ENCODE data around the gene HAPLN2.

The HAPLN2 gene

DNA sequence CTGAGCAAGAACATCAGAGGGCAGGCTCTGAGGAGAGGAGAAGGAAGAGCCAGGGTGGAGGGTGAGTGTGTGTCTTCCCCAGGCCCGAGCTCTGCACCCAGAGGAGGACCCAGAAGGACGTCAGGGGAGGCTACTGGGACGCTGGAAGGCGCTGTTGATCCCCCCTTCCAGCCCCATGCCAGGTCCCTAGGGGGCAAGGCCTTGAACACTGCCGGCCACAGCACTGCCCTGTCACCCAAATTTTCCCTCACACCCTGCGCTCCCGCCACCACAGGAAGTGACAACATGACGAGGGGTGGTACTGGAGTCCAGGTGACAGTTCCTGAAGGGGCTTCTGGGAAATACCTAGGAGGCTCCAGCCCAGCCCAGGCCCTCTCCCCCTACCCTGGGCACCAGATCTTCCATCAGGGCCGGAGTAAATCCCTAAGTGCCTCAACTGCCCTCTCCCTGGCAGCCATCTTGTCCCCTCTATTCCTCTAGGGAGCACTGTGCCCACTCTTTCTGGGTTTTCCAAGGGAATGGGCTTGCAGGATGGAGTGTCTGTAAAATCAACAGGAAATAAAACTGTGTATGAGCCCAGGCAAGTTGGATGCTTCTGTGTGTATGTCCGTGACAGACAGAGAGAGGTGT lies 39.8 kb downstream of the HAPLN2 start:
- no peak for DNase-seq (ENCODE audit: low read depth in 1 of 2, low spot score in 1 of 2)
- in situ Hi-C loops (cut with HindIII; ENCODE audit: low pct_unique_long_range_greater_than_20kb, low sequenced_read_pairs) = no loop called here
- TF ChIP-seq JUND (IDR thresholded peaks at IDR 0.05; ENCODE audit: low read depth) = no peak

DNA sequence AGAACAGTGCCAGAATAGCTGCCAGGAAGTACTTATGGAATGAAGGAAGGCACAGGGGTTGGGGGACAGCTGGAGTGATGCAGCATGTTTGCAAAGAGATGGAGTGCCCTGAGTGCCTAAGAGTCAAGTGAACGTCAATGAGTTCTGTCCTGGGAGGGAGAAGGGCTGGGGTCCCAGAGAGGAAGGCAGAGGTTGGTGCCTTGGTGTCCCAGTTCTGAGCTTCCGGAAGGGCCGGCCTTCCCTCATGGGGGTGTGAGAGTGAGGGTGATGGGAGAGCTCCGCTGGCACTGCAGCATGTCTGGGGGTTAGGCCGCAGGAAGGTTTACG lies 40.4 kb downstream of the HAPLN2 start:
- in situ Hi-C loops (cut with HindIII; ENCODE audit: low pct_unique_long_range_greater_than_20kb, low sequenced_read_pairs) = no loop called here
- no peak for TF ChIP-seq JUND (IDR thresholded peaks at IDR 0.05; ENCODE audit: low read depth)
- no peak for DNase-seq (ENCODE audit: low read depth in 1 of 2, low spot score in 1 of 2)

- peak; percentile 97 to 98 for DNase-seq (ENCODE audit: low read depth in 1 of 2, low spot score in 1 of 2)
- TF ChIP-seq JUND (IDR thresholded peaks at IDR 0.05; ENCODE audit: low read depth) = no peak
- in situ Hi-C loops (cut with HindIII; ENCODE audit: low pct_unique_long_range_greater_than_20kb, low sequenced_read_pairs) = no loop called here
These were observed 41.0 kb downstream of the HAPLN2 start for GRCh38 chr1:156659988-156660751.

DNA sequence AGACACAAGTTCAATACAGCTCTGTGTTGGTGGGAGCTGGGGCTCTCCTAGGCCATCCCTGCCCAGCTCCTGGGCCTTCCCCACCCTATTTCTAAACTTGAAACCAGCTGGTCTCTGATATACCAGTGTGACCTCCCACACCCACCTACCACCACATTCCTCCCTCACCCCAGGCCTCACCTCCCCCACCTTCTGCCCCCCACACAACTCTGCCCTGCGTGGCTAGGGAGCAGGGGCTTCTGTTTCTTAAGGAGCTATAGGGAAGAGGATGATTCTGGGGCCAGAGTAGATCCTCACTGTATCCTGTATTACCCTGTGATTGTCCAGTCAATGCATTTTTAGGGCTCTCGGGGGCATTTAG lies 41.5 kb downstream of the HAPLN2 start:
- no peak for TF ChIP-seq JUND (IDR thresholded peaks at IDR 0.05; ENCODE audit: low read depth)
- in situ Hi-C loops (cut with HindIII; ENCODE audit: low pct_unique_long_range_greater_than_20kb, low sequenced_read_pairs) = no loop called here
- no peak for DNase-seq (ENCODE audit: low read depth in 1 of 2, low spot score in 1 of 2)

DNA sequence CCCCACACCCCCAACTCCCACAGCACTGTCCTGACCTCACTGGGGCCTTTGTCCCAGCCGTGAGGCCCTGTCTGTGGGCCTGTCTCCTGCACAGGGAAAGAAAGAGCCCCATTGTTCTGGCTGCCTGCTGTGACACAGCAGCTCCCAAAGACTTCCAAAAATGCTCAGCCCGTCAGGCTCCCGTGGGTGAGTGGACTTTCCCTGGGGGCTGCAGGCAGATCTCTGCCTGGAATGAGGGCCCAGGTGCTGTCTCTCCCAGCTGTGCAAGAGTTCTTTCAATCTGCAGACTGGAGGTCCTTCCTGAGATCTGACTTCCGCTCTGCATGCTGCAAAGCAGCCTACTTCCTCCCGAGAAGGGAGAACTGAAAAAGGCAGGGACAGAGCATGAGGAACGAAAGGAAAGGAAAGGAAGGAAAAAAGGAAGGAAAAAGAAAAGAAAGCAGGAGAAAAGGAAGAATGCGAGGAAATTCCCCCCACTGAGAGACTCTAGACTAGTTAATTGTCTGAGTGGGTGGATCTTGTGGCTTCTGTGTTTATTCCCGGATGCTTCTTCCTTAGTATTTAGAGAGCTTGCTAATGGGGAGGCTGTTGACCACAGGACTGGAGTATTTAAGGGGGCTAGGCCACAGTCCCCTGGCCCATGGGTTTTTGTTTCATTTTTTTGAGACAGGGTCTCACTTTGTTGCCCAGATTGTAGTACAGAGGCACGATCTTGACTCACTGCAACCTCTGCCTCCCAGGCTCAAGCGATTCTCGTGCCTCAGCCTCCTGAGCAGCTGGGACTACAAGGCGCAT lies 43.0 kb downstream of the HAPLN2 start:
- no peak for DNase-seq (ENCODE audit: low read depth in 1 of 2, low spot score in 1 of 2)
- in situ Hi-C loops (cut with HindIII; ENCODE audit: low pct_unique_long_range_greater_than_20kb, low sequenced_read_pairs) = no loop called here
- no peak for TF ChIP-seq JUND (IDR thresholded peaks at IDR 0.05; ENCODE audit: low read depth)

DNA sequence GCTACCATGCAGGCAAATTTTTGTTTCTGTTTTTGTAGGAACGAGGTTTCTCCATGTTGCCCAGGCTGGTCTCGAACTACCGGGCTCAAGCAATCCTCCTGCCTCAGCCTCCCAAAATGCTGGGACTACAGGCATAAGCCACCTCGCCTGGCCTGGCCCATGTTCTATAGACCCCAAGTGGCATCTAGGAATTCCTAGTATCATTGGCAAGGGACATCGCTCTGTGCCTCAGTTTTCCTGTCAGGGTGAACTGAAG lies 43.5 kb downstream of the HAPLN2 start:
- DNase-seq (ENCODE audit: low read depth in 1 of 2, low spot score in 1 of 2) = no peak
- in situ Hi-C loops (cut with HindIII; ENCODE audit: low pct_unique_long_range_greater_than_20kb, low sequenced_read_pairs) = no loop called here
- TF ChIP-seq JUND (IDR thresholded peaks at IDR 0.05; ENCODE audit: low read depth) = no peak

DNA sequence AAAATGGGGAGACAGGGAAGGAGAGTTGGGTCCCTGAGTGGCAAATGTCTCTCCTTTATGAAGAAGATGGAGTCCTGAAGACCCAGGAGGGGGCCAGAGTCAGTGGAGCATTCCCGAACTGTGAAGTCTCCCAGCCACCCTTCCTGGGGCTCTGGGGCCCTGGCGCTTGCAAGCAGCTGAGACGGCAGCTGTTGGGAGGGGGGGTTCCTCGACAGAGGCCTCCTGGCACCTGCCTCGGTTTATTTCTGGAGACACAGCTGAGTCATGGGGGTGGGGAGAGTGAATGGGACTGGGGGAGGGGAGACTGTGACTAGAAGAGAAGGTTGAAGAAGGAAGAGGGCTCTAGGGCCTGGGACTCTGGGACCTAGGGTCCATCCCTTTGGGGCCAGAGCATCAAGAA lies 44.0 kb downstream of the HAPLN2 start:
- no peak for DNase-seq (ENCODE audit: low read depth in 1 of 2, low spot score in 1 of 2)
- TF ChIP-seq JUND (IDR thresholded peaks at IDR 0.05; ENCODE audit: low read depth) = no peak
- in situ Hi-C loops (cut with HindIII; ENCODE audit: low pct_unique_long_range_greater_than_20kb, low sequenced_read_pairs) = no loop called here

GRCh38 chr1:156664046-156664766 lies 45.0 kb downstream of the HAPLN2 start:
- DNase-seq (ENCODE audit: low read depth in 1 of 2, low spot score in 1 of 2) = no peak
- no peak for TF ChIP-seq JUND (IDR thresholded peaks at IDR 0.05; ENCODE audit: low read depth)
- in situ Hi-C loops (cut with HindIII; ENCODE audit: low pct_unique_long_range_greater_than_20kb, low sequenced_read_pairs) = no loop called here

DNA sequence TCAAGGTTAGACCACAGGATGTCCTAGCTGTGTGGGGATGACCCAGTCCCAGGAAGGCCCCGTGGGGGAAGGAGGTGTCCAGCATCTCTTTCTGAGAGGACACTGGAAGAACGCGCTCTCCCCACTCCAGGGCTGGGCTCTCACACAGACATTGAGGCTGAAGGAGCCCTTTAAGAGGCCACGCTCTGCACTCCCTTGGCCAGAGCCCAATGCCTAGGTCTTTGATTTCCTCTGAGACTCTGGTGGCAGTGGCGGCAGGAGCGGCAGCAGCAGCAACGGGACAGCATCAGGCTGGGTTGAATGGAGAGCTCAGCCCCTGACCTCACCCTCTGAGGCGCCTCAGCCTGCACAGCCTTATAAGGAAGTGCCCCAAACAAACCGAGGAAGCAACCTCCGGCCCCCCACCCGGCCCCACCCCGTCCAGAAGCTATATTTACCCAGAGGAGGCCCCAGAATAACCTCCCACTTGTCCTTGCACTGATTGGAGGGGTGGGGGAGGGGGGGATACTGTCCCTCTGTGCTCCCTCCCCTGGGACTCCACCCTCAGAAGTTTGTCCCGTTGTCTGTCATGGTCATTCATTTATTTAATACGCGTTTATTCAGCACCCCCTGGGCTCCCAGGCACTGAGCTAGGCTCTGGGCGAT lies 45.7 kb downstream of the HAPLN2 start:
- in situ Hi-C loops (cut with HindIII; ENCODE audit: low pct_unique_long_range_greater_than_20kb, low sequenced_read_pairs) = no loop called here
- no peak for TF ChIP-seq JUND (IDR thresholded peaks at IDR 0.05; ENCODE audit: low read depth)
- no peak for DNase-seq (ENCODE audit: low read depth in 1 of 2, low spot score in 1 of 2)

GRCh38 chr1:156665539-156665938 lies 46.3 kb downstream of the HAPLN2 start:
- in situ Hi-C loops (cut with HindIII; ENCODE audit: low pct_unique_long_range_greater_than_20kb, low sequenced_read_pairs) = no loop called here
- TF ChIP-seq JUND (IDR thresholded peaks at IDR 0.05; ENCODE audit: low read depth) = no peak
- no peak for DNase-seq (ENCODE audit: low read depth in 1 of 2, low spot score in 1 of 2)

DNA sequence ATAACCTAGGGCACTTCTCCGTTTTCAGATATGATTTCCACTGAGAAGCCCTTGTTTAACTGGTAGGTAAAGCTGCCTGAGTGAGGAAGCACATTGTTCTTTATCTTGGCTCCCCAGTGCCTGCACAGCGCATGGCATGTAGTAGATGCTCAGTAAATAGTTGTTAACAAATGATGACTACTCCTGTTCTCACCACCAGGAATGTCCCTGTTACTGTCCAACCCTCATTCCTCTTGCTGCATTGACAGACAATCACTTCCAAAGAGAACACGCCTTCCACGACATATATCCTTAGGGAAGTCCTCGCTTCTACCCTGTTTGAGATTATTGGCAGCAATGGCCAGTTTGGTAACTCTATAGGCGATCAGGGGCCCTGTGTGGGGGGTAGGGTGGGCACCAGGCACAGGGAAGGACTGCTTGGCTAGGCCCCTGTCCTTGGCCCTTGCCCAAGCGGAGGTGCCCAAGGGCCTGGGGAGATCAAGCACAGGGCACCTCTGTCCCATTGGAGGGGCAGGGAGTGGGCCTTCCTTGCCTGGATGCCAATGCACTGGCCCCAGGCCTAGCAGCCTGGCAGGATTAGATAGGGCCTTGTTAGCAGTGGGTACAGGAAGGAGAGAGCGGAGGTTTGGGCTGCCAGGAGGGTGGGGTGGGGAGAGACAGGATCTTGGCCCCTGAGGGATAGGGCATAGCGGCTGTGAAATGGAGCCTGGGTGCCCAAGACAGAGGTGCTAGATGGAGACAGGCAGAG lies 47.8 kb downstream of the HAPLN2 start:
- DNase-seq (ENCODE audit: low read depth in 1 of 2, low spot score in 1 of 2) = no peak
- in situ Hi-C loops (cut with HindIII; ENCODE audit: low pct_unique_long_range_greater_than_20kb, low sequenced_read_pairs) = no loop called here
- TF ChIP-seq JUND (IDR thresholded peaks at IDR 0.05; ENCODE audit: low read depth) = no peak

DNA sequence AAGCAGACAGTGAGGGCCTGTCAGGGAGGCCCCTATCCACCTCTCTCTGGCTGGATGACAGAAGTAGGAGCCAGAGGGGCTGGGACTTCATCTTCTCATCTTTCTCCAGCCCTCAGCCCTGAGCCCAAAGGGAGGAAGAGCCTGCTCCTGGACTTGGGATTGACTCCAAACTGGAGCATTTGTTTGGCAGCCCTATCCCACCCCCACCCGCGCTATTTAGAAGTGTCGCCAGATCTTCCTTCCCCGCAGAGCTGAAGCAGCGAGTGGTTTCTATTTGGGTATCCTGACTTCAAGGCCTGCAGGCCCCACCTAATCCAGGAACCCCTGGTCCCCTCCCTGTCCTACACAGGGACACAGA lies 48.4 kb downstream of the HAPLN2 start:
- no peak for DNase-seq (ENCODE audit: low read depth in 1 of 2, low spot score in 1 of 2)
- in situ Hi-C loops (cut with HindIII; ENCODE audit: low pct_unique_long_range_greater_than_20kb, low sequenced_read_pairs) = no loop called here
- no peak for TF ChIP-seq JUND (IDR thresholded peaks at IDR 0.05; ENCODE audit: low read depth)
